Measurements from ENCODE around the gene PCDHGA10. TPM values are rescaled to one million over a fixed set of nuclear protein-coding genes. Genes with fewer than 3 reads are reported as not detected.

Gene PCDHGA10
- total RNA-seq = 18.4 and 18.5 TPM in 2 replicates
- long read RNA-seq, full-length matches to known transcripts = 7 of 8 reads
- long read RNA-seq, partial matches to known transcripts = 0 of 8 reads
- long read RNA-seq, other reads (novel, unspliced or antisense) = 1 of 8 reads

- peak; percentile 76 for TF ChIP-seq CTCF (conservative IDR thresholded peaks at IDR 0.05)
- H3K27ac Mint-ChIP-seq (ENCODE audit: unreplicated experiment) = peak within 1 kb of the TSS; percentile 75
- peak within 1 kb of the TSS; percentile 94 for H3K4me3 Mint-ChIP-seq
- H3K4me1 Mint-ChIP-seq = peaks cover 38% of the 10 kb centered on the region
- peak; percentile 37 for DNase-seq (ENCODE audit: low read depth, low spot score)
- H3K27me3 Mint-ChIP-seq (ENCODE audit: low read depth) = peaks cover 22% of the 10 kb centered on the region
- peaks cover 34% of the 10 kb centered on the region for H3K9me3 Mint-ChIP-seq
- H3K36me3 Mint-ChIP-seq (ENCODE audit: low read depth) = peaks cover 73% of the 10 kb centered on the region
Measured at GRCh38 chr5:141412854-141413539, at the start of gene PCDHGA10. Gene PCDHGA10, plus strand, starts transcription at chr5:141412987. Its CDS starts 189 bp downstream, at chr5:141413176.

GRCh38 chr5:141363952-141364660 is 48.7 kb upstream of the PCDHGA10 start, which contains the start of gene PCDHGA5:
Gene PCDHGA5, plus strand, starts transcription at chr5:141364162. Its CDS starts 169 bp downstream, at chr5:141364331.
- Mint-ChIP-seq H3K27ac (ENCODE audit: unreplicated experiment) (no peak within 1 kb of the TSS), H3K27me3 (ENCODE audit: low read depth) (no peaks in the 10 kb centered on the region), H3K36me3 (ENCODE audit: low read depth) (peaks cover 43% of the 10 kb centered on the region), H3K4me1 (no peaks in the 10 kb centered on the region), H3K9me3 (peaks cover 16% of the 10 kb centered on the region), H3K4me3 (no peak within 1 kb of the TSS)
- no peak for DNase-seq (ENCODE audit: low read depth, low spot score)
- no peak for TF ChIP-seq CTCF (conservative IDR thresholded peaks at IDR 0.05)

- Mint-ChIP-seq H3K4me3 (no peak overlapping the region), H3K27ac (ENCODE audit: unreplicated experiment) (no peak overlapping the region), H3K4me1 (no peaks in the 10 kb centered on the region), H3K27me3 (ENCODE audit: low read depth) (no peaks in the 10 kb centered on the region), H3K36me3 (ENCODE audit: low read depth) (peaks cover 32% of the 10 kb centered on the region), H3K9me3 (peaks cover 17% of the 10 kb centered on the region)
- TF ChIP-seq CTCF (conservative IDR thresholded peaks at IDR 0.05) = no peak
- no peak for DNase-seq (ENCODE audit: low read depth, low spot score)
Measured at GRCh38 chr5:141366016-141366896, 46.5 kb upstream of the PCDHGA10 start.

GRCh38 chr5:141369994-141370848 is 42.6 kb upstream of the PCDHGA10 start, which contains the start of gene PCDHGB3:
Gene PCDHGB3, plus strand, starts transcription at chr5:141370242. Its CDS starts 153 bp downstream, at chr5:141370395.
- H3K9me3 Mint-ChIP-seq = peaks cover 20% of the 10 kb centered on the region
- no peak within 1 kb of the TSS for H3K27ac Mint-ChIP-seq (ENCODE audit: unreplicated experiment)
- H3K36me3 Mint-ChIP-seq (ENCODE audit: low read depth) = peaks cover 26% of the 10 kb centered on the region
- no peaks in the 10 kb centered on the region for H3K27me3 Mint-ChIP-seq (ENCODE audit: low read depth)
- no peak for DNase-seq (ENCODE audit: low read depth, low spot score)
- H3K4me1 Mint-ChIP-seq = no peaks in the 10 kb centered on the region
- no peak within 1 kb of the TSS for H3K4me3 Mint-ChIP-seq
- TF ChIP-seq CTCF (conservative IDR thresholded peaks at IDR 0.05) = no peak

Measured in neural crest cell (in vitro differentiated cells).